ENCODE results near the gene SYT3. TPM values are rescaled to one million over a fixed set of nuclear protein-coding genes. Genes with fewer than 3 reads are reported as not detected.
A peak's percentile ranks its signal among the peaks of the same experiment; 100 is the strongest.

The SYT3 gene
- total and polyA plus RNA-seq, 2 experiments from 2014 or later: 1.9 to 4.3 TPM

- Histone ChIP-seq H3K9me3 (ENCODE audit: low read depth) (no peaks in the 10 kb centered on the region), H3K4me3 (no peak overlapping the region), H3K36me3 (no peaks in the 10 kb centered on the region), H3K4me1 (ENCODE audit: low read depth) (peaks cover 8% of the 10 kb centered on the region), H3K27ac (no peak overlapping the region), H3K27me3 (peaks cover 1% of the 10 kb centered on the region)
- DNase-seq (ENCODE audit: low read depth in 1 of 2, low spot score in 1 of 2): no peak
- TF ChIP-seq, protein P1, sequence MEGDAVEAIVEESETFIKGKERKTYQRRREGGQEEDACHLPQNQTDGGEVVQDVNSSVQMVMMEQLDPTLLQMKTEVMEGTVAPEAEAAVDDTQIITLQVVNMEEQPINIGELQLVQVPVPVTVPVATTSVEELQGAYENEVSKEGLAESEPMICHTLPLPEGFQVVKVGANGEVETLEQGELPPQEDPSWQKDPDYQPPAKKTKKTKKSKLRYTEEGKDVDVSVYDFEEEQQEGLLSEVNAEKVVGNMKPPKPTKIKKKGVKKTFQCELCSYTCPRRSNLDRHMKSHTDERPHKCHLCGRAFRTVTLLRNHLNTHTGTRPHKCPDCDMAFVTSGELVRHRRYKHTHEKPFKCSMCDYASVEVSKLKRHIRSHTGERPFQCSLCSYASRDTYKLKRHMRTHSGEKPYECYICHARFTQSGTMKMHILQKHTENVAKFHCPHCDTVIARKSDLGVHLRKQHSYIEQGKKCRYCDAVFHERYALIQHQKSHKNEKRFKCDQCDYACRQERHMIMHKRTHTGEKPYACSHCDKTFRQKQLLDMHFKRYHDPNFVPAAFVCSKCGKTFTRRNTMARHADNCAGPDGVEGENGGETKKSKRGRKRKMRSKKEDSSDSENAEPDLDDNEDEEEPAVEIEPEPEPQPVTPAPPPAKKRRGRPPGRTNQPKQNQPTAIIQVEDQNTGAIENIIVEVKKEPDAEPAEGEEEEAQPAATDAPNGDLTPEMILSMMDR (IDR thresholded peaks at IDR 0.05; ENCODE audit: low read depth, low read length): no peak
These were observed 21.3 kb upstream of the SYT3 start for GRCh38 chr19:50661023-50661422.

DNA sequence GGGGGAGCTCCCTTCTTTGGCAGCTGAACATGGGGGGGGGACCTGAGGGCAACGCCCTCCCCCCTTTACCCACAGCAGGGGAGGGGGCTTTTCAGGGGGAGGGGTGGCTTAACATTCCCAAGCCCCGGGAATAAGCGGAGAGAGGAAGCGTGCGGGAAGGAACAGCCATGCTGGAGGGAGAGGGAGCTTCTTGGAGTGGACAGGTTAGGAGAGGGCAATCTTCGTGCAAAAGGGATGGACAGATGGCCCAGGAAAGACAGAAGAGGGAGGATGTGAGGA, 20.3 kb upstream of the SYT3 start:
- H3K27ac ChIP-seq: no peak overlapping the region
- no peaks in the 10 kb centered on the region for H3K9me3 ChIP-seq (ENCODE audit: low read depth)
- H3K4me1 ChIP-seq (ENCODE audit: low read depth): peaks cover 8% of the 10 kb centered on the region
- no peaks in the 10 kb centered on the region for H3K36me3 ChIP-seq
- TF ChIP-seq, protein P1 (IDR thresholded peaks at IDR 0.05; ENCODE audit: low read depth, low read length): no peak
- peak overlapping the region; percentile 55 for H3K4me3 ChIP-seq
- H3K27me3 ChIP-seq: no peaks in the 10 kb centered on the region
- no peak for DNase-seq (ENCODE audit: low read depth in 1 of 2, low spot score in 1 of 2)

- H3K4me1 ChIP-seq (ENCODE audit: low read depth): peaks cover 8% of the 10 kb centered on the region
- H3K27me3 ChIP-seq: no peaks in the 10 kb centered on the region
- H3K36me3 ChIP-seq: no peaks in the 10 kb centered on the region
- DNase-seq (ENCODE audit: low read depth in 1 of 2, low spot score in 1 of 2): no peak
- H3K9me3 ChIP-seq (ENCODE audit: low read depth): no peaks in the 10 kb centered on the region
- H3K27ac ChIP-seq: no peak overlapping the region
- TF ChIP-seq, protein P1 (IDR thresholded peaks at IDR 0.05; ENCODE audit: low read depth, low read length): no peak
- H3K4me3 ChIP-seq: peak overlapping the region; percentile 55
These were observed 19.8 kb upstream of the SYT3 start for GRCh38 chr19:50659318-50660087.

DNA sequence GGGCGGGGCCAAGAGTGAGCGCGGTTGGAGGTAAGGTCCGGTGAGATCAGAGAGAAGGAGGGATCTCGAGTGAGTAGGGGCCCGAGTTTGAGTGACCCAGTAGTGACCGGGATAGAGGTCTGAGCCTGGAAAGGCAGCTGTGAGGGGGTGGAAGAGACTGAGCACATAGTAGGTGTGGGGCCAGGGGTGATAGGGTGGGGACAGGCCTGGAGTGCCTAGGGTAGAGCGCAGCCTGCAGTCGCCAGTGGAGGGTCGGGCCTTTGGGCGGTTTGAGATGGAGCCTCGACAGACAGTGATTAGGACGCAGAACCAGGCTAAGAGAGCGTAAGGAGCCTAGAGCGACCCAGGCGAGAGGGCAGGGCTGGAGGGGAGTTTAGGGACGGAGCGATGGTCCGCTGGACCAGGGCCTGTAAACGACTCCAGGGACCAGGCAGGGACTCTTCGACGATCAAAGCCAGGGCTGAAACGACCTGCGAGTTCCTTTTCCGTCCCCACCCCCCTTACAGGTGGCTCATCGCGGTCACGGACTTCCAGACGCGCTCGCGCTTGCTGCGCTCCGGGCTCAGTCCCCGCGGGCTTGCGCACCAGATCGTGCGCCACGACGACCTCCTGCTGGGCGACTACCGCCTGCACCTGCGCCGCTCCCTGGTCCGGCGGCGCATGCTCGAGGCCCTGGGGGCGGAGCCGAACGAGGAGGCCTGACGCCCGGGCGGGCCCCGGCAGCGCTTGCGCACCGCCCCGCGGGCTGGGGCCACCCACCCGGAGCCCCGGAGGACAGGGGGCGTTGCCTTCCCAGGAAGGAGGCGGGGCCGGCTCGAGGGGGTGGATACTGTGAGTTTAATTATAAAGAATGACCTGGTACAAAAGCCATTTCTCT, 19.0 kb upstream of the SYT3 start:
- Histone ChIP-seq H3K4me3 (peak overlapping the region; percentile 55), H3K27me3 (no peaks in the 10 kb centered on the region), H3K4me1 (ENCODE audit: low read depth) (peaks cover 8% of the 10 kb centered on the region), H3K36me3 (no peaks in the 10 kb centered on the region), H3K9me3 (ENCODE audit: low read depth) (no peaks in the 10 kb centered on the region), H3K27ac (peak overlapping the region; percentile 91)
- TF ChIP-seq, protein P1 (IDR thresholded peaks at IDR 0.05; ENCODE audit: low read depth, low read length): no peak
- peak; percentile 91 to 96 for DNase-seq (ENCODE audit: low read depth in 1 of 2, low spot score in 1 of 2)

GRCh38 chr19:50657712-50658440, 18.2 kb upstream of the SYT3 start:
- H3K36me3 ChIP-seq: no peaks in the 10 kb centered on the region
- H3K27me3 ChIP-seq: no peaks in the 10 kb centered on the region
- peaks cover 8% of the 10 kb centered on the region for H3K4me1 ChIP-seq (ENCODE audit: low read depth)
- H3K27ac ChIP-seq: peak overlapping the region; percentile 91
- peak; percentile 100 for DNase-seq (ENCODE audit: low read depth in 1 of 2, low spot score in 1 of 2)
- TF ChIP-seq, protein P1 (IDR thresholded peaks at IDR 0.05; ENCODE audit: low read depth, low read length): no peak
- H3K4me3 ChIP-seq: peak overlapping the region; percentile 55
- no peaks in the 10 kb centered on the region for H3K9me3 ChIP-seq (ENCODE audit: low read depth)
